Measurements from ENCODE around the gene IL18. TPM values are rescaled to one million over a fixed set of nuclear protein-coding genes. Genes with fewer than 3 reads are reported as not detected.

IL18 gene
- total RNA-seq, 1 experiment from 2014 or later = 0.74 TPM

Other genes starting within 250 kb of the IL18 start
- gene C11orf52, start 245.2 kb downstream of the IL18 start, total RNA-seq (2021) = 2.1 to 4.2 TPM (median 3.0 TPM) in 3 replicates
- 12.6 to 14.6 TPM (median 13.5 TPM) in 3 replicates for gene DIXDC1, start 226.8 kb downstream of the IL18 start, total RNA-seq (2021)
- 55.7 to 60.4 TPM (median 56.6 TPM) in 3 replicates for gene DLAT, start 138.7 kb downstream of the IL18 start, total RNA-seq (2021)
- 0.71 to 0.85 TPM (median 0.71 TPM) in 3 replicates for gene PIH1D2, start 90.1 kb downstream of the IL18 start, total RNA-seq (2021)
- 15.3 to 17.1 TPM (median 15.6 TPM) in 3 replicates for gene NKAPD1, start 89.8 kb downstream of the IL18 start, total RNA-seq (2021)
- gene TIMM8B, start 77.3 kb downstream of the IL18 start, total RNA-seq (2021) = 67.9 to 88.2 TPM (median 74.4 TPM) in 3 replicates
- 94.3 to 105 TPM (median 98.9 TPM) in 3 replicates for gene SDHD, start 77.2 kb downstream of the IL18 start, total RNA-seq (2021)
- not detected in 3 replicates for gene TEX12, start 3.3 kb upstream of the IL18 start, total RNA-seq (2021)
- 0.48 to 1.3 TPM (median 1.0 TPM) in 3 replicates for gene BCO2, start 11.4 kb upstream of the IL18 start, total RNA-seq (2021)
- gene PTS, start 62.3 kb upstream of the IL18 start, total RNA-seq (2021) = 23.5 to 26.7 TPM (median 25.7 TPM) in 3 replicates
- gene PLET1, start 96.8 kb upstream of the IL18 start, total RNA-seq (2021) = not detected in 3 replicates

Measured in WTC11 (cell line).